Measurements from ENCODE around the gene PAQR4.

The PAQR4 gene

DNA sequence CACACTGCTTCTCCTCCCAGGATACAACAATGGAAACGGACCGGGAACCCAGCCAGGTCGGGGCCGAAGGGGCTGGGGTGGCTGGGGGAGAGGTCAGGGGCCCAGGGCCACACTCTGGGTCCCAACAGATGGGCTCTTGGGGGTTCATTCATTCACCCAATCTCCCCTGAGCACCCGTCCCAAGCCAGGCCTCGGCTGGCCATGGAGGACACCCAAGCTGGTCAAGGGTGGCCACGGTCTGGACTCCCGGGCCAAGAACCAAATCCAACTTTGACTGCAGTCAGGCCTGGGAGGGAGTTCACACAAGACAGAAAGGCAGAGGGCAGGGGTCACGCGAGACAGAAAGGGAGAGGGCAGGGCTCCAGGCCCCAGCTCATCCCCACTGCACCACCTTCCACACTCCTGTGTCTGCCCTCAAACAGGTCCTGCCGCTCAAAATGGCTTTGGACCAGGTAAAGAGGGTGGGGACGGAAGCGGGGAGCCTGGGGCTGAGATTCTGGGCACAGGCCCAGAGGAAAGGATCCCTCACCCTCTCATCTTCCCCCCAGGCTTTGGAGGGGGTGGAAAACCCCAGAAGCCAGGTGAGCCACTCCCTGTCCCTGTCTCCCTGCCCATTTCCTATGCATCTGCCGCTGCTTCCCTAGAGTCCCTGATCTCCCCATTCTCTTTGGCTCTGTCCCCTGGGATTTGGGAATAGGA is 23.4 kb downstream of the PAQR4 start:
- TF ChIP-seq, protein P1, sequence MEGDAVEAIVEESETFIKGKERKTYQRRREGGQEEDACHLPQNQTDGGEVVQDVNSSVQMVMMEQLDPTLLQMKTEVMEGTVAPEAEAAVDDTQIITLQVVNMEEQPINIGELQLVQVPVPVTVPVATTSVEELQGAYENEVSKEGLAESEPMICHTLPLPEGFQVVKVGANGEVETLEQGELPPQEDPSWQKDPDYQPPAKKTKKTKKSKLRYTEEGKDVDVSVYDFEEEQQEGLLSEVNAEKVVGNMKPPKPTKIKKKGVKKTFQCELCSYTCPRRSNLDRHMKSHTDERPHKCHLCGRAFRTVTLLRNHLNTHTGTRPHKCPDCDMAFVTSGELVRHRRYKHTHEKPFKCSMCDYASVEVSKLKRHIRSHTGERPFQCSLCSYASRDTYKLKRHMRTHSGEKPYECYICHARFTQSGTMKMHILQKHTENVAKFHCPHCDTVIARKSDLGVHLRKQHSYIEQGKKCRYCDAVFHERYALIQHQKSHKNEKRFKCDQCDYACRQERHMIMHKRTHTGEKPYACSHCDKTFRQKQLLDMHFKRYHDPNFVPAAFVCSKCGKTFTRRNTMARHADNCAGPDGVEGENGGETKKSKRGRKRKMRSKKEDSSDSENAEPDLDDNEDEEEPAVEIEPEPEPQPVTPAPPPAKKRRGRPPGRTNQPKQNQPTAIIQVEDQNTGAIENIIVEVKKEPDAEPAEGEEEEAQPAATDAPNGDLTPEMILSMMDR (IDR thresholded peaks at IDR 0.05; ENCODE audit: low read depth, low read length, missing control alignments), result no peak
- no peak for DNase-seq (ENCODE audit: low read depth)
- no peak overlapping the region for H3K4me3 ChIP-seq (ENCODE audit: low read depth, low read length)

DNA sequence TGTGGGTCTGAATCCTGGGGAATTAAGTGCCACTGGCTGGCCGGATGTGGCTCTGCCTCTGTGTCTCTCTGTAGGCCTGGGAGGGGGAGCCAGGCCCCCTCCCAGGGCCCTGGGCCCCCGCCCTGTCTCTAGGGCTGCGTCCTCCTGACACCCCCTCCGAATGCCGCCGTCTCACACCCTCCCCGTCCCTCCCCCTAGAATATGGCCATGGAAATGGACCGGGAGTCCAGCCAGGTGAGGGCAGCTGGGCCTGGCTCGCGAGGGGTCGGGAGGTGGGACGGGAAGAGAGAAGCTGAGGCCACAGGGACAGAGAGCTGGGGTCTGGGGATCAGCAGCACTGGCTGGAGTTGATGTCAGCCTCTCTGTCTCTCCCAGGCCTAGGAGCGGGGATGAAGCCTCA is 27.1 kb downstream of the PAQR4 start:
- TF ChIP-seq, protein P1 (IDR thresholded peaks at IDR 0.05; ENCODE audit: low read depth, low read length, missing control alignments), result no peak
- no peak for DNase-seq (ENCODE audit: low read depth)
- H3K4me3 ChIP-seq (ENCODE audit: low read depth, low read length), result no peak overlapping the region

DNA sequence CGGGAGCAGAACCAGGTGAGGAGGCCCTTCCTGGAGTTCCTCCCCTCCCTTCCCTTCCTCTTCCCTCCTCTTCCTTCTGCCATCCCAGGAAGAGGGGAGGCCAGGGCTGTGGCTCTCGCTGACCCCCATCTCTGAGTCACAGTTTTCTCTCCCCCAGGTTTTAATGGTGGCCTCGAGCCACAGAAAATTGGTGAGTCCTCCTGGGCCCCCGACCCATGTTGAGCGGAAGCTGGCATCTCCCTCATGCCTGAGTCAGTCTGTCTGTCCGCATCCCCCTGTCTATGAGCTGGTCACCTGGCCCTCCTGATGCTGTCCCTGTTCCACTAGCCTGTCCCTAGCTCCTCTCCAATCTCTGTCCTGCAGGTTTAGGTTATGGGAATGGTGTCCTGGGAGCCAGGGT is 30.8 kb downstream of the PAQR4 start:
- H3K4me3 ChIP-seq (ENCODE audit: low read depth, low read length), result no peak overlapping the region
- DNase-seq (ENCODE audit: low read depth), result no peak
- TF ChIP-seq, protein P1 (IDR thresholded peaks at IDR 0.05; ENCODE audit: low read depth, low read length, missing control alignments), result no peak

DNA sequence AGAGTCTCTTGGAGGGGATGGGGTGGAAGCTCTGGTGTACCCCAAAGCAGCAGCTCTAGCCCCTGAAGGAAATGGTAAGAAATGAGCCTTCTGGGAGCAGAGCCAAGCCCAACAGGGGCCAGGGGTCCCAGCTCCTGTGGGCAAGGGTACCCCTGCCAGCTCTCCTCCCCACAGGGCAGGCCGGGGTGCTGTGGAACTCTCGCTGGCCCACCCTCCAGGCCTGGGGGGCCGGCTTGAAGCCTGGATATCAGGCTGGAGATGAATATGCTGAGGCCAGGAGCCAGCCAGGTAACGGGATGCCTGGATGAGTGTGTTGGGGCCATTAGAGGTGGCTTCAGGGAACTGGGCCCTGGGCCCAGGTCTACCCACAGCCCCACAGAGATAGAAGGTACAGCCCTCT is 31.4 kb downstream of the PAQR4 start:
- no peak for DNase-seq (ENCODE audit: low read depth)
- TF ChIP-seq, protein P1 (IDR thresholded peaks at IDR 0.05; ENCODE audit: low read depth, low read length, missing control alignments), result no peak
- H3K4me3 ChIP-seq (ENCODE audit: low read depth, low read length), result no peak overlapping the region

DNA sequence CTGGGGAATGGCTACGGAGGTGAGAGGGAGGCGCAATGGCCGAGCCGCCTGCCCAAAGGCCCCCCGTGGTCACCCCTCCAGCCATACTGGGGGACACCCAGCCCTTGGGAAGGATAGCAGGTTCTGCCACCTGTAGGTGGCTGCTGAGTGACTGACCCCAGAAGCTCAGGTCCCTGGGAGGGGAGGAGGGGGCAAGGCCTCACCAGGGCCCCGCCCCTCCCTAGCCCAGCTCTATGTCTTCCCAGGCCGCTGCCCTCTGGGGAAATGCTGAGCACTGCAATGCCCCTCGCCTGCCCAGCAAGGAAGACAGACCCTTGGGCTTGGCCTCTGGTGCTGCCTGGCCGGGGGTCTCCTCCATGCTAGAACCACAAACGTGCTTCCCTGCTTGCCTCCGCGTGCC is 32.2 kb downstream of the PAQR4 start:
- TF ChIP-seq, protein P1 (IDR thresholded peaks at IDR 0.05; ENCODE audit: low read depth, low read length, missing control alignments), result no peak
- H3K4me3 ChIP-seq (ENCODE audit: low read depth, low read length), result no peak overlapping the region
- DNase-seq (ENCODE audit: low read depth), result no peak

DNA sequence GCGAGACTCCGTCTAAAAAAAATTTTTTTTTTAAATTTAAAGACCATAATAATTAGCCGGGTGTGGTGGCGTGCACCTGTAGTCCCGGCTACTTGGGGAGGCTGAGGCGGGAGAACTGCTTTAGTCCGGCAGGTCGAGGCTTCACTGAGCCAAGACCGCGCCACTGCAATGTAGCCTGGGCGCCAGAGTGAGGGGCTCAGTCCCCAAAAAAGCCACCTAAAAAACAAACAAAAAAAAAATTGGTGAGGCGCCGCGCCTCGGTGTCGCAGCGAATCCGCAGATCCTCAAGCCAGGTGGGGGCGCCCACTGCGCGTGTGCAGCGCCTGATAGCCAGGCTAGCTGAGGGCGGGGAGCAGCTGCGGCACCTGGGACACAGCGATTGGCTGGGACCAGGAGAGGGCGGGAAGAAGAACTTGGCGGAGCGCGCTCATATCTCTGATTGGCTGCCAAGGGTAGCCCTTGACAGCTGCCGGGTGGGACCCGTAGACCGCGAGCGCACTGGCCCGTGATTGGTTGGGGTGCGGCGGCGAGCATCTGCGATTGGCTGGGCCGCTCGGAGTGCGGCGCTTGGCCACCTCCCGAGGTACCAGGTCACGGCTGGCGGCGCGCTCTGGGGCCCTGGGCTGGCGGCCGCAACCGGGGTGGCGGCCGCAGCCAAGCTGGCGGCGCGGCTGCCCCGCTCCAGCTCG is 34.6 kb downstream of the PAQR4 start:
- DNase-seq (ENCODE audit: low read depth), result peak; percentile 96
- TF ChIP-seq, protein P1 (IDR thresholded peaks at IDR 0.05; ENCODE audit: low read depth, low read length, missing control alignments), result peak; percentile 34
- no peak overlapping the region; the same call in 1 of the 2 replicates for H3K4me3 ChIP-seq (ENCODE audit: low read depth, low read length)
